IPS DF 6.9 (cell line): Measurements from ENCODE around the gene DNASE1L1.

Source experiments
- DNase-seq: peaks from one replicate; pipeline ENCODE4 v3.0.0-alpha.2; 2013; ENCODE audit warnings: low read depth, low spot score
- H3K27ac ChIP-seq: one replicate; pipeline ENCODE4 v1.5.1; 2013; ENCODE audit warnings: low read length, control low read depth
- H3K27me3 ChIP-seq: 2 replicates; pipeline ENCODE4 v1.6.1; 2013; ENCODE audit warnings: mild to moderate bottlenecking, low read length; ENCODE audit not compliant: control insufficient read depth, insufficient read depth
- H3K36me3 ChIP-seq: 2 replicates; pipeline ENCODE4 v1.6.1; 2013; ENCODE audit warnings: low read length; ENCODE audit not compliant: control insufficient read depth, insufficient read depth
- H3K4me1 ChIP-seq: 2 replicates; pipeline ENCODE4 v1.6.1; 2013; ENCODE audit warnings: low read length; ENCODE audit not compliant: control insufficient read depth, insufficient read depth
- H3K4me3 ChIP-seq: 2 replicates; pipeline ENCODE4 v1.5.1; 2013; ENCODE audit warnings: mild to moderate bottlenecking, low read length
- H3K9me3 ChIP-seq: 2 replicates; pipeline ENCODE4 v1.6.1; 2013; ENCODE audit warnings: low read length, inconsistent platforms; ENCODE audit not compliant: control insufficient read depth, insufficient read depth
- WGBS: extraction: QIAGEN DNeasy Blood & Tissue Kit; methylation state at CpG from one replicate; pipeline ENCODE4 v1.1.7; 2013; ENCODE audit warnings: mixed read lengths, missing lambda C conversion rate; ENCODE audit not compliant: insufficient read length, insufficient coverage; 5-methylcytosine and 5-hydroxymethylcytosine counted together

DNASE1L1 gene

DNA sequence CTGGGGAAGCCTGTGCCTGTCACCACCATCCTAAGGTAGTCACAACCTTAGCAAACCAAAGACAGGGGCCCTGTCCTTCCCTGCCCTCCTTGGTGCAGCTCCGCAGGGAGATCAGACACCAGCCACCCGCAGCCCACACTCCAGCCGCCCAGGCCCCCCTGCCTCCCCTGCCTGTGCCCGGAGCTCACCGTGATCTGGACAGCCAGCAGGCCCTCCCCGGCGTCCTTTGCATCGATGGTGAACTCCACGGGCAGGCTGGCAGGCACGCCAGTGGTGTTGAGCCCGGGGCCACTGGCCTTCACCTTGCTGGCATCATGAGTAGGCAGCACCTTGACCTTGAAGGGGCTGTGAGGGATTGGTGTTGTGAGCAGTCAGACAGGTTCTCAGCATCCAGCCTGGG is 51.0 kb downstream of the DNASE1L1 start:
- no CpG with 5 or more reads among the region's 11 CpGs for WGBS
- Histone ChIP-seq H3K36me3 (peaks cover 95% of the 10 kb centered on the region), H3K27ac (no peak overlapping the region)

DNA sequence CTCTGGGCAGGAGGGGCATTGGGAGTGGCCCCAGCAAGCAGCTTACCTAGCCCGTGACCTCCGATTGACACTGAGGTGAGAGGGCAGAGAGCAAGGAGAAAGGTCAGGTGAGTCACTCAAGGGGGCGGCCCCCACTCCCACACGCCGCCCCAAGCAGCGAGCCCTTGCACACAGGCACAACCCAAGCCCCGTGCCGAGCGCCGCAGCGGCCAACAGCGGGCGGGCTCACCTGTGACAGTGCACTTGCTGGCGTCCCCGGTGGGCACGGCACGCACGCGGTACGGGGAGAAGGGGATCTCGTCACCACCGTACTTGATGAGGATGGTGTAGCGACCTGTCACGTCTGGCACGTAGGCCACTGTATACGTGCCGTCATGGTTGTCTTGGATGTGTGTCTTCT is 51.8 kb downstream of the DNASE1L1 start:
- Histone ChIP-seq H3K27ac (no peak overlapping the region), H3K4me3 (no peak overlapping the region), H3K36me3 (peaks cover 96% of the 10 kb centered on the region), H3K9me3 (no peaks in the 10 kb centered on the region), H3K27me3 (no peaks in the 10 kb centered on the region), H3K4me1 (no peaks in the 10 kb centered on the region)
- DNase-seq, result no peak
- no CpG with 5 or more reads among the region's 27 CpGs for WGBS

More for the DNA sequence above, 51.0 kb downstream of the DNASE1L1 start:
- no peak overlapping the region for H3K4me3 ChIP-seq
- H3K9me3 ChIP-seq, result no peaks in the 10 kb centered on the region
- no peaks in the 10 kb centered on the region for H3K27me3 ChIP-seq
- H3K4me1 ChIP-seq, result no peaks in the 10 kb centered on the region
- no peak for DNase-seq

DNA sequence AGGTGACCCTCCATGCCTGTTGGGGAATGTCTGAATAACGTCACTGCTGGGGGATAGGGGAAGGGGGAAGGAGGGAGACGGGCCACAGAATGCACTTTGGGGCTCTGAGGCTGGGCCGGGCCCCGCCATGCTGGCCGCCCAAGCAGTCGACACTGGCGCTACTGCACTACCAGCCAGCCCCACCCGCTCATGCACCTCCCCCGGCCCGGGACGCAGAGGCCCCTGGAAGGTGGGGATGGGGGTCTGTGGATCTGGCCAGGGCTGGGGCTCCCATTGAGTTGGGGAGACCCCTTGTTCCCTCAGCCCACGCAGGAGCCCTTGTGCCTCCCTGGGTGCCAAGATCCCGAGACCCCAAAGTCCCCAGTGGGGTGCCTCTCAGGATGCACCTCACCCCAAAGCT is 52.5 kb downstream of the DNASE1L1 start:
- H3K36me3 ChIP-seq, result peaks cover 95% of the 10 kb centered on the region
- H3K27me3 ChIP-seq, result no peaks in the 10 kb centered on the region
- no peaks in the 10 kb centered on the region for H3K9me3 ChIP-seq
- no peak overlapping the region for H3K4me3 ChIP-seq
- no peak for DNase-seq
- no peaks in the 10 kb centered on the region for H3K4me1 ChIP-seq
- no CpG with 5 or more reads among the region's 13 CpGs for WGBS
- H3K27ac ChIP-seq, result no peak overlapping the region

DNA sequence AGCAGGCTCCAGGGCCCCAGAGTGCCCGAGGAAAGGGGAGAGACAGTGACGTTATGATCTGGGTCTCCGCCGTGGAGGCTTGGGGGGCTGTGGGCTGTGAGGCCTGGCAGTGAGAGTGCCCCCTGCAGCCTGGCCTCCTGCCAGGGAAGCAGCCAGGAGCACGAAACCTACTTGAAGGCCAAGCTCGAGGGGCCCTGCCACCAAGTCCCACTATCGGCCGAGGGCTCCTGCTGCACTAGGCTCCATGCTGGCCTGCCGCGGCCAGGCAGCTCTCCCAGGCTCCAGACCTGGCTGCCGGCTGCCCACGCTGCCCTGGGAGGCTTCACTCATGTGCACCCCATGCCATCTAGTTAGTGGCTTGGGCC is 53.3 kb downstream of the DNASE1L1 start:
- Histone ChIP-seq H3K27ac (no peak overlapping the region), H3K9me3 (no peaks in the 10 kb centered on the region), H3K4me3 (no peak overlapping the region), H3K36me3 (peaks cover 97% of the 10 kb centered on the region), H3K27me3 (no peaks in the 10 kb centered on the region), H3K4me1 (no peaks in the 10 kb centered on the region)
- WGBS, result no CpG with 5 or more reads among the region's 12 CpGs
- DNase-seq, result no peak

DNA sequence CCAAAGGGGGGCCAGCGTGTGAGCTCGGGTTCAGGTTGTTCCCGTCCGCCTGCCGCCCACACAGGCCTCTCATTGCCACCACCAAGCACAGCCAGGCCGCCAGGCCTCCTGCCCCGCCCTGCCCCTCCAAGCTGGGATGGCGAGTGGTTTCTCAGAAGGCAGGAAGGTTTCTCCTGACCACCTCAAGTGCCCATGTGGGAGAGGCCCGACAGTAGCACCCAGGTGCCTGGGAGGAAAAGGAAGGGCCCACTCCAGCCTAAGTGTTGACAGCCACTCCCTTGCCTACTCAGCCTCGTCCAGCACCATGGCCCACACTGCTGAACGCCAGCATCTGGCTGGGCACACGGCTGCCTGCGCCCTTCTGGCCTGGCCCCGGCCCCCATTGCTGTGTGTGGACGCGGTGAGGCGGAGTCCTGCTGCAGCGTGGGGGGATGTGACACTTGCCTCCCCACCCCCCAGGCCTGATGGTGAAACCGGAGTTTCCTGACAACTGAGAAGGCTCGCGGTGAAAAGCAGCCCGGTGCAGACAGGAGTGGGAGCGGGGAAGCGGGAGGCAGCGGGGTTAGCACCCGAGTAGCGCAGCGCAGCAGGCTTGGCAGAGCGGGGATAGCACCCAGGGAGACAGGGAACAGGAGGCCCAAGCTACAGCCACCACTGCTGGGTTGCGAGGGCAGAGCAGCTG is 53.8 kb downstream of the DNASE1L1 start:
- Histone ChIP-seq H3K27me3 (no peaks in the 10 kb centered on the region), H3K27ac (no peak overlapping the region), H3K9me3 (no peaks in the 10 kb centered on the region), H3K36me3 (peaks cover 96% of the 10 kb centered on the region), H3K4me1 (no peaks in the 10 kb centered on the region), H3K4me3 (no peak overlapping the region)
- DNase-seq, result no peak
- WGBS, result no CpG with 5 or more reads among the region's 30 CpGs

DNA sequence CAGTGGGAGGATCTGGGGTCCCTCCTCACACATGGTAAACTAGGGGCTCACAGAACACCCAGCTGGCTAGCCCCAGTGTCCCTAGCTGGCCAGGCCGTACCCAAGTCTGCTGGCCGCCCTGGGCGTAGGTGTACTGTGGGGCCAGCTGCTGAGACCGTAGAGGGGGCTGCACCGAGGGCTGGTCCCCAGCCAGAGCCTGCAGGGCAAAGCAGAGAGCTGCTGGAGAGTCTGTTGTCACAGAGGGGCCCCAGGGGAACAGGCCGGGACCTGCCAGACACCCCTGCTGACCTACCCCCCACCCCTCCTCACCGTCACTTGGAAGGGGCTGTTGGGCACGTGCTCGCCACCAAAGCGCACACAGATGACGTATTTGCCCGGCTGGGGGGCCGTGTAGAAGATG is 54.5 kb downstream of the DNASE1L1 start:
- Histone ChIP-seq H3K4me1 (no peaks in the 10 kb centered on the region), H3K27me3 (no peaks in the 10 kb centered on the region), H3K36me3 (peaks cover 96% of the 10 kb centered on the region), H3K9me3 (no peaks in the 10 kb centered on the region), H3K27ac (no peak overlapping the region), H3K4me3 (no peak overlapping the region)
- DNase-seq, result no peak
- WGBS, result no CpG with 5 or more reads among the region's 13 CpGs

DNA sequence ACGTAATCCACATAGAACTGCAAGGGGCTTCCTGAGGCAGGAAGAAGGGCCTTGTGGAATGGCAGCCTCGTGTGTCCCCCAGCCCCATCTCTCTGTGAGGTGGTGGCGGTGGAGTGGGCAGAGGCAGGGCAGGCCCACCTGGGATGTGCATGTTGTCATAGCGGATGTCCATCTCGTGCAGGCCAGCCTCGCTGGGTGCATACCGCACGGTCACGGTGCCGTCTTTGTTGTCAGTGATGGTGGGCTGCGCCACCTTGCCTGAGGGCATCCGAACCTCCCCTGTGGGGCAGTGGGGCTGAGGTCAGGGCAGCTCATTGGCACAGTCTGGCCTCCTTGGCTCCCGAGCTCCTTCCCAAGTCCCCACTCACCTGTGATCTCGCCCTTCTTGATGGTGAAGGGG is 55.0 kb downstream of the DNASE1L1 start:
- DNase-seq, result no peak
- Histone ChIP-seq H3K4me1 (no peaks in the 10 kb centered on the region), H3K4me3 (no peak overlapping the region), H3K36me3 (peaks cover 96% of the 10 kb centered on the region), H3K27ac (no peak overlapping the region), H3K27me3 (no peaks in the 10 kb centered on the region), H3K9me3 (no peaks in the 10 kb centered on the region)
- no CpG with 5 or more reads among the region's 14 CpGs for WGBS

DNA sequence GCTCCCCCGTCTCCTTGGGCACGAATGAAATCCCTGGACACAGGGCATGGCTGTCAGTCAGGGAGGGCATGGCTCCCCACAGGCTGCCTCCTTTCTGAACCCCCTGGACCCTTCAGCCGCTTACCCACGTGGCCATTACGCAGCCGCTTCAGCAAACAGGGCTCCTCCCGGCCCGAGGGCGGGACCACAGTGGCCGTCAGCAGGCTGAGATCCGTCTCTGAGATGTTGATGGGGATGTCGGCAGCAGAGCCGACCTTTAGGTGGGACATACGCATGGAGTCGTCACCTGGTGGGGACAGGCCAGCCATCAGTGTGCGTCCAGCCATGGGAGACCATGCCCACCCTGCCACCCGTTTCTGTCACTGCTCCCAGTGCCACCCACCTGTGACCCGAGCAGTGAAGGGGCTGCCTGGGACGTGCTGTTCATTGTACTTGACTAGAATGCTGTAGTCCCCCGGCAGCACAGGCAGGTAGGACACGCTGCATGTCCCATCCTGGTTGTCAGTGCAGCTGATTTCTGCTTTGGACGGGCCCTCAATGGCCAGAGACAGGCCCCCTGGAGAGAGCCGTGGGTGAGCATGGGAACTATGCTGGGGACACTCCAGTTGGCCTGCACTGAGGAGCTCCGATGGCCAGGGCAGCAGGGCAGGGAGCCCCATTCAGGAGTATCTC is 55.7 kb downstream of the DNASE1L1 start:
- Histone ChIP-seq H3K4me3 (no peak overlapping the region), H3K27ac (no peak overlapping the region), H3K36me3 (peaks cover 94% of the 10 kb centered on the region), H3K4me1 (no peaks in the 10 kb centered on the region), H3K27me3 (no peaks in the 10 kb centered on the region), H3K9me3 (no peaks in the 10 kb centered on the region)
- DNase-seq, result no peak
- no CpG with 5 or more reads among the region's 24 CpGs for whole genome bisulfite sequencing

DNA sequence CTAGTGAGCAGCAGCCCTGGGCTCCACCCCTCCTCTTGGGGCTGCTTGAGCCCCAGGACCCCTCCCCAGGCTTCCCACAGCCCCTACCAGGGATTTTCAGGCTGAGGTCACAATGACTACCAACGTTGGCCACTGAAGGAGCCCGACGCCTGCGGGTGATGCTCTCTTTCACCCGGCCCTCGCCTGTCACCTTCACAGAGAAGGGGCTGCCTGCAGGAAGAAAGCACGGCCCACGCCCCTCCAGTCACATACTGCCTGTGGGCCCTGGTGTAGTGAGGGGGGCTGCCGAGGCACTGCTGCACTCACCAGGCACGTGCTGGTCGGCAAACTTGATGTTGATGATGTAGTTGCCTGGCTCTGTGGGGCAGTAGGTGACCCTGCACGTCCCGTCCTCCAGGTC is 56.6 kb downstream of the DNASE1L1 start:
- Histone ChIP-seq H3K36me3 (peaks cover 85% of the 10 kb centered on the region), H3K27ac (no peak overlapping the region), H3K9me3 (no peaks in the 10 kb centered on the region), H3K27me3 (no peaks in the 10 kb centered on the region), H3K4me3 (no peak overlapping the region), H3K4me1 (no peaks in the 10 kb centered on the region)
- DNase-seq, result no peak
- no CpG with 5 or more reads among the region's 13 CpGs for WGBS

DNA sequence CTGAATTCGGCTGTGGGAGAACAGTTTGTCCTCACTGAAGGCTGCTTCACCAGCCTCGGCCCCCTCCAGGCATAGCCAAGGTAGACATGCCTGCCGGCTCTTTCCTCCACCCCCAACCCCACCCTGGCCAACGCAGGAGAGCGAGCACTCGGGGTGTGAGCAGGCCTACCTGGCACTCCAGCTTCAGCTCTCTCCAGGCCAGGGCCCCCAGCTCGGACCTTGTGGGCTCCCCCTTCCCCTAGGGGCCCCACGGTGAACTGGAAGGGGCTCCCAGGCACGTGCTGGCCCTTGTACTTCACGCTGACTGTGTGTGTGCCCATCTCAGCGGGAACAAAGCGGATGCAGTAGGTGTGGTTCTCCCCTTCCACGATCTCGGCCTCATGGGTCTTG is 57.0 kb downstream of the DNASE1L1 start:
- Histone ChIP-seq H3K9me3 (no peaks in the 10 kb centered on the region), H3K27me3 (no peaks in the 10 kb centered on the region), H3K36me3 (peaks cover 81% of the 10 kb centered on the region), H3K4me1 (no peaks in the 10 kb centered on the region), H3K4me3 (no peak overlapping the region), H3K27ac (no peak overlapping the region)
- no CpG with 5 or more reads among the region's 14 CpGs for WGBS
- DNase-seq, result no peak
